Activated naive CD8-positive, alpha-beta T cell treated with anti-CD3 and anti-CD28 coated beads, Interleukin-2, amount 50 U/mL, for 24 hours (primary cell): ENCODE results near the gene SARM1.

Source experiments
- ATAC-seq: fragments of 150-1000 bp; cut with Tn5 transposase; one replicate; pipeline ENCODE4 v1.10.0; 2021
- DNase-seq: peaks from one replicate; pipeline ENCODE4 v3.0.0; 2021
- H3K27ac Mint-ChIP-seq: one replicate; pipeline ENCODE4 v1.8.0; 2021; ENCODE audit warnings: mild to moderate bottlenecking, mixed read lengths
- H3K27me3 Mint-ChIP-seq: one replicate; pipeline ENCODE4 v1.8.0; 2021; ENCODE audit warnings: mixed read lengths
- H3K36me3 Mint-ChIP-seq: one replicate; pipeline ENCODE4 v1.8.0; 2021; ENCODE audit warnings: low read depth, mixed read lengths
- H3K4me1 Mint-ChIP-seq: one replicate; pipeline ENCODE4 v1.8.0; 2021; ENCODE audit warnings: mixed read lengths
- H3K4me3 Mint-ChIP-seq: one replicate; pipeline ENCODE4 v1.8.0; 2021; ENCODE audit warnings: mild to moderate bottlenecking, moderate library complexity, mixed read lengths
- H3K9me3 Mint-ChIP-seq: one replicate; pipeline ENCODE4 v1.8.0; 2021; ENCODE audit warnings: mixed read lengths

Gene SARM1

DNA sequence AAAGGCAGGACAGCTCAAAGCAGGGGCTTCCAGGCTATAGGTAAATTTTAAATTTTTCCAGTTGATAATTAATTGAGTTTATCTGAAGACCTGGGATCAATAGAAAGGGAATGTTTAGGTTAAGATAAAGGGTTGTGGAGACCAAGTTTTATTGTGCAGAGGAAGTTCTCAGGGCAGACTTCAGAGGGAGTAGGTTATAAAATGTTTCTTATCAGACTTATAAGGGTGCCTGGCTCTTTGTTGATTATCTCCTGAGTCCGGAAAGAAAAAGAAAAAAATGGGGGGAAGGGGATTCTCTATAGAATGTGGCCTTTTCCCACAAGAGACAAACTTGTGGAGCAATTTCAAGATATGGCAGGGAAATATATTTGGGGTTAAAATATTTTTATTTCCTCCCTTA, 18.6 kb downstream of the SARM1 start:
- Mint-ChIP-seq H3K27ac (no peak overlapping the region), H3K4me3 (no peak overlapping the region), H3K9me3 (no peaks in the 10 kb centered on the region), H3K4me1 (peaks cover 10% of the 10 kb centered on the region), H3K27me3 (no peaks in the 10 kb centered on the region), H3K36me3 (peaks cover 35% of the 10 kb centered on the region)
- ATAC-seq (no peak), DNase-seq (no peak)

DNA sequence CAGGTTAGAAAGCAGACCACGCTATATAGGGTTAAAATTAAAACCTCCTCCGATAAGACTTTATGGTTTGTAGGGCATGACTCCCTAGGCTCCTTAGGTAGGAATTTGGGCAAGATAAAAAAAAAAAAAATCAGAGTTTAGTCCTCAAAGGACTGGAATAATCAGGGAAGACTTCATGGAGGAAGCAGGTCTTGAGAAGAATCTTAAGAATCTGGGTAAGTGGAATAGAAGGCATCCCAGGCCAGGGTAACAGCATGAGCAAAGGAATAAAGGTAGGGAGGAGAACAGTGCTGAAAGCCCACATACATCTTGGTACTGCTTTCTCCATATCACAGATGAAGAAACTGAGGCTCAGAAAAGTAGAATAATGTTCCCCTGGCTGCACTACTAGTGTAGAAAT, 19.1 kb downstream of the SARM1 start:
- no peak for ATAC-seq
- Mint-ChIP-seq H3K4me3 (no peak overlapping the region), H3K36me3 (peaks cover 34% of the 10 kb centered on the region), H3K27me3 (no peaks in the 10 kb centered on the region), H3K4me1 (peaks cover 7% of the 10 kb centered on the region), H3K27ac (no peak overlapping the region), H3K9me3 (no peaks in the 10 kb centered on the region)
- no peak for DNase-seq

DNA sequence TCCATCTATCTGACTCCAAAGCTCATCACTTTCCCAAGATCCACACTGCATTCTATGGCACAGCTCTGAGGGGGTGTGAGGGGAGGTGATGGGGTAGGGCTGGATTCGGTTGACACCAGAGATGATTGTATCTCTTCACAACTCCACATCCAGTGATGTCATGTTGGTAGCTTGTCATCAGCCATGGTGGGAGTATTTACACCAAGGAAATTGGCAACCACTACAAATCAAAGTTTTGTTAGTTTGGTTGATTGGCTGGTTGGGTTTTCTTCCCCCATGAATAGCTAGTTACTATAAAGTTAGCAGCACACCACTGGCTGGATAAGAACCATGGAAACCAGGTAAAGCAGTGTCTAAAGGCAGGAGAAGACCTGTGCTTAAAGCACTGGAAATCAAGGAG, 19.5 kb downstream of the SARM1 start:
- DNase-seq (no peak), ATAC-seq (no peak)
- no peaks in the 10 kb centered on the region for H3K9me3 Mint-ChIP-seq
- H3K27ac Mint-ChIP-seq = no peak overlapping the region
- H3K36me3 Mint-ChIP-seq = peaks cover 34% of the 10 kb centered on the region
- peaks cover 4% of the 10 kb centered on the region for H3K4me1 Mint-ChIP-seq
- no peak overlapping the region for H3K4me3 Mint-ChIP-seq
- H3K27me3 Mint-ChIP-seq = no peaks in the 10 kb centered on the region

DNA sequence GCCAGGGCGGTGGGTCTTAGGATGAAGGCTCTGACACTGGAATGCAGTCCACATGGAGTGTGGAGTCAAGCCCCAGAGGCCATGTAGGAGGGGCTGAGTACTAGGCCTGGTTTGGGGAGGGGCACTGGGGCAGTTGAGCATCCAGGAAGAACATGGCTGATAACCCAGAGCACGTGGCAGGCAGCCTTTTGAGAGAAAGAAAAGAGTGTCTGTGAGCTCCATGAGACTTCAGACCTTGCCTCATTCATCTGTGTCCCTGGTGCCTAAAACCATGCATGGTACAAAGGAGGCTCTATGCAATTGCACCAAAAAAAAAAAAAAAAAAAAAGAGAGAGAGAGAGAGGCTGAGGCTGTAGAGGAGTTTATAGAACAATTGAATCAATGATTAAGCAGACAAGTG, 19.9 kb downstream of the SARM1 start:
- Mint-ChIP-seq H3K9me3 (no peaks in the 10 kb centered on the region), H3K4me3 (no peak overlapping the region), H3K36me3 (peaks cover 34% of the 10 kb centered on the region), H3K27me3 (no peaks in the 10 kb centered on the region), H3K4me1 (no peaks in the 10 kb centered on the region), H3K27ac (no peak overlapping the region)
- DNase-seq (no peak), ATAC-seq (no peak)

DNA sequence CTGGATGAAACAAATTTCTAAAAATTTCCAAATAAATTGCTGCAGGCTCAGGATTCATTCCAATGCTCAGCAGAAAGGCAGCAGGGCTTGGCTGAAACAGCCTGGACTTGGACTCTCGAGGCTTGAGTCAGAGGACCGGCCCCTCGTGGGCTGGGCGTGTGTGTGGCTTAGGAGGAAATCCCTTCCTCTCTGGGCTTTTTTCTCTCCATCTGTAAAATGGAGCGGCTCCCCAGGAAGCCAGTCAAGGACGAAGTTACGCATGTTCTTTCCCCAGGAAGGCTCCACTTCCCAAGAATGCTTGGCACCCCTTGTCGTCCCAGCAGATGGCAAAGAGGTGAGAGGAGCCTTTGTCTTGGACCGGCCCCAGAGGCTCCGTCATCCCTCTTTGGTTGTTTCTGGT, 21.0 kb downstream of the SARM1 start:
- DNase-seq (no peak), ATAC-seq (no peak)
- Mint-ChIP-seq H3K4me3 (no peak overlapping the region), H3K27me3 (no peaks in the 10 kb centered on the region), H3K27ac (no peak overlapping the region), H3K9me3 (no peaks in the 10 kb centered on the region), H3K4me1 (no peaks in the 10 kb centered on the region), H3K36me3 (peaks cover 31% of the 10 kb centered on the region)

DNA sequence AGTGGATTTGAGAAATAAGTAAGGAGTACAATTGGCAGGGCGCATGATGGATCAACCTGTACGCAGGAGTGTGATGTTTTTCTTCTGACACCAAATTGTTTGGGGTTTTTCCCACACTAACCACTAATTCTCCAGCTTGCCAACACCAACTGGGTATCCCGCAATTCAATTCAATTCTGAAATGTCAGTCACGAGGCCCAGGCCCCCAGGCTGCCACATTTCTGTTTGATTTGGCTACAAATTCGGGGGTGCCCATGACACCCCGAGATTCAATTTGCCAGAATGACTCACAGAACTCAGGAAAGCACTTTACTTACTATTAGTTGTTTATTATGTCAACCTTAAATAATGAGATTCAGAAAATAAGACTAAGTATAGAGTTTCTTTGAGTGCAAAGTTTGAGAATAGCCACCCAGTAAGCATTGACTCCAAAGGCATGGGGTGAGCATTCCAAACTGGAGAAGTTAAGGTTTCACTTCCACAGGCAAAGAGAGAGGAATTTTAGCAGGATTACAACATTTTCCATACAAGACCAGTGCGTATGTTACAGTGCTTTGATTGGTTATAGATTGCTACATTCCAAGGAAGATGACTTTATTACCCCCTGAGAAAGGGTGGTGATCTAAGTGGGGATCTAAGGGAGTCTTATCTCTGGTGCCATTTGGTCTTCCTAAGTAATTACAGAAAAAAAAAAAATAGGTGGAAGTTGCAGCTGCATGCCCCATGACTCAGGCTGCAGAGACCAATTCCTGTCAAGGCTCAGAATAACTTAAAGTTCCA, 23.0 kb downstream of the SARM1 start:
- Mint-ChIP-seq H3K4me1 (no peaks in the 10 kb centered on the region), H3K27me3 (no peaks in the 10 kb centered on the region), H3K27ac (no peak overlapping the region), H3K4me3 (no peak overlapping the region), H3K36me3 (peaks cover 23% of the 10 kb centered on the region), H3K9me3 (no peaks in the 10 kb centered on the region)
- DNase-seq (no peak), ATAC-seq (no peak)

DNA sequence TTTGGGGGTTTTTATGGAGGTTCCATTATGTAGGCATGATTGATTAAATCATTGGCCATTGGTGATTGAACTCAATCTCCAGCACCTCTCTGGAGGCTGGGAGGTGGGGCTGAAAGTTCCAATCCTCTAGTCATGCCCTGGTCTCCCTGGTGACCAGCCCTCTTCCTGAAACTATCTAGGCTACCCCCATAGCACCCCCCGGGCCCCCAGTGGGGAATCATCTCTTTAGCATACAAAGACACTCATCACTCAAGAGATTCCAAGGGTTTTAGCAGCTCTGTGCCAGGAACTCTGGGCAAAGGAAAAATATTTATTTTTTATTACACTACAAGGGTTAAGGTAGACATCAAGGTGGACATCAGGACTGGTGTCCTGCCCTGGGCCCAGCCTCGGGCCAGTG, 23.9 kb downstream of the SARM1 start:
- ATAC-seq (no peak), DNase-seq (no peak)
- H3K36me3 Mint-ChIP-seq = peaks cover 17% of the 10 kb centered on the region
- H3K27me3 Mint-ChIP-seq = no peaks in the 10 kb centered on the region
- H3K27ac Mint-ChIP-seq = no peak overlapping the region
- H3K4me3 Mint-ChIP-seq = no peak overlapping the region
- H3K4me1 Mint-ChIP-seq = no peaks in the 10 kb centered on the region
- H3K9me3 Mint-ChIP-seq = no peaks in the 10 kb centered on the region

DNA sequence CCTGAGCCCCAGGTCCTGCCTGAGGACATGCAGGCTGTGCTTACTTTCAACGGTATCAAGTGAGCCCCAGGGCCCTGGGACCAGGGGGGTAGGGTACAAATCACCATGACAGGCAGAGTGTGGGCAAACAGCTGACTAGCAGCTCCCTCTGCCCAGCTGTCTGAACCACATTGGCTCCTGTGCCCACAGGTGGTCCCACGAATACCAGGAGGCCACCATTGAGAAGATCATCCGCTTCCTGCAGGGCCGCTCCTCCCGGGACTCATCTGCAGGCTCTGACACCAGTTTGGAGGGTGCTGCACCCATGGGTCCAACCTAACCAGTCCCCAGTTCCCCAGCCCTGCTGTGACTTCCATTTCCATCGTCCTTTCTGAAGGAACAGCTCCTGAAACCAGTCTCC, 24.5 kb downstream of the SARM1 start:
- H3K4me3 Mint-ChIP-seq = no peak overlapping the region

DNA sequence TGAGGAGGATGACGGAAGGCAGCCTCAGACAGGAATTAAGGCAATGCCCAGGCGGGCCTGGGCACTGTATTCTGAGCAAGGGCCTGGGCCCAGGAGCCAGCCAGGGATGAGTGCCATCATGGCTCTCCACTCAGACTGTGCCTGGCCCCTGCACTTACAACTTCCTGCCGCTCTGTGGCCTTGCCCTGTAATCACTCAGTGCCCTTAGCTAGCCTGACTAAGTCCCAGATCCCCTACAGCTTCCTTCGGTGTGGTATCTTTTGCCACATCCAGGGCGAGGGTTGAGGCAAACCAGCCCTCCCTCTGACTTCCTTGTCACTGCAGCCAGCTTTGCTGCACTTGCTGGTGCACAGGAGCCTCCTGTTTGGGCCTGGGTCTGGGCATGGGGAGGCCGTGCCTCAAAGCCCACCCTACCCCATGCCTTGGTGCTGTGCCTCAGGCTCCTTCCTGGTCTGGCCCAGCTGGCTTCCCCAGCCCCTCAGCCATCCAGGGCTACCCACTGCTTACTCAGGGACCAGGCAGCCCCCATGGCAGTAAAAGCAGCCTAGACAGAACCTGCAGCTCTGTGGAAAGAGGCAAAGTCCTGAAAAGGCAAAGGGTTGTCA, 25.2 kb downstream of the SARM1 start:
- peaks cover 2% of the 10 kb centered on the region for H3K4me1 Mint-ChIP-seq
- no peak for DNase-seq
- no peak overlapping the region for H3K4me3 Mint-ChIP-seq
- H3K27me3 Mint-ChIP-seq = no peaks in the 10 kb centered on the region
- peaks cover 9% of the 10 kb centered on the region for H3K36me3 Mint-ChIP-seq
- no peak for ATAC-seq
- H3K27ac Mint-ChIP-seq = no peak overlapping the region
- H3K9me3 Mint-ChIP-seq = no peaks in the 10 kb centered on the region

More for the DNA sequence above, 24.5 kb downstream of the SARM1 start:
- no peaks in the 10 kb centered on the region for H3K9me3 Mint-ChIP-seq
- peaks cover 15% of the 10 kb centered on the region for H3K36me3 Mint-ChIP-seq
- H3K27me3 Mint-ChIP-seq = no peaks in the 10 kb centered on the region
- no peaks in the 10 kb centered on the region for H3K4me1 Mint-ChIP-seq
- no peak overlapping the region for H3K27ac Mint-ChIP-seq
- DNase-seq (no peak), ATAC-seq (no peak)

DNA sequence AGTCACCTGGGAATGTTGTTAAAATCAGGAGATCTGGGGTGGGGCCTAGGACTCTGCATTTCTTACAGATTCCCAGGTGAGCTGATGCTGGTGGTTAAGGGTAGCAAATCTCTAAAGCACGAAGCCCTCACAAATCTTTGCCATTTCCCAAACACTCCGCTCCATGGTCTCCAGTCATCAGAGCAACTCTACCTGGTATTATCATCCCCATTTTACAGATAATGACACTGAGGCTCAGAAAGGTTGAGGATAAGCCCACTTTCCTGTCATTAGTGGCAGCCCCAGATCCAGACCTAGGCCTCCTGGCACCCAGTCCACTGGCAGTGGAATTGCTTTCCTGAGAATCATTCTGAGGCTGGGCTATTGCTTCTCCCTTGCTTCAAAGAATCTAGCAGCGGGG, 25.8 kb downstream of the SARM1 start:
- H3K9me3 Mint-ChIP-seq = no peaks in the 10 kb centered on the region
- peaks cover 9% of the 10 kb centered on the region for H3K36me3 Mint-ChIP-seq
- H3K4me1 Mint-ChIP-seq = peaks cover 5% of the 10 kb centered on the region
- no peak overlapping the region for H3K4me3 Mint-ChIP-seq
- no peaks in the 10 kb centered on the region for H3K27me3 Mint-ChIP-seq
- no peak for DNase-seq
- H3K27ac Mint-ChIP-seq = no peak overlapping the region
- no peak for ATAC-seq

DNA sequence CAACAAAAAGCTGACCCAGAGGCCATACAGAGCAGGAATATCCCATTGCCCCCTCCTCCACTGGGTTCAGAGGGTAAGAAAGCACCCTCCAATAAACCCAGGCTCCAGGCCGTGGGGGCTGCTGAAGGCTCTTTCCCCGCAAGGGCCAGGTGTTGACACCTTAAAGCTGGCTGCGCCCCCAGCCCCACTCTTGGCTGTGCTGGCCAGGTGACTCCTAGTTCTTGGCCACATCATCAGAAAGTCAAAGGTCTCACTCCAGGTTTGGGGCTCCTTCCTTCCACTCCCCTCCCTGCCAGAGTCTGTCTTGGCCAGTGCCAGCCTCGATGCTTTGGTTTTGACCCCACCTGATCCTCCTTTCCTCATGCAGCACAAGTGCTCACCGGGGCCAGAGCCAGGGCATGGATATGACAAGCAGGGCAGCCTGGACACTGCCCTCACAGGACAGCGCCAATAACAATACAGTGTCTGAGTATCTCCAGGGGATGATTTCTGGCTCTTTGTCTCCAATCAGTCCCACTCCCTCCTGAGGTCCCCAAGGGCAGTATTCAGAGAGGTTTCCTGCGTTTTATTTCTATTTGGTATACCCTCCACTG, 26.3 kb downstream of the SARM1 start:
- no peak for DNase-seq
- Mint-ChIP-seq H3K27me3 (no peaks in the 10 kb centered on the region), H3K27ac (no peak overlapping the region), H3K36me3 (peaks cover 9% of the 10 kb centered on the region), H3K9me3 (no peaks in the 10 kb centered on the region), H3K4me3 (no peak overlapping the region), H3K4me1 (peaks cover 5% of the 10 kb centered on the region)
- ATAC-seq = no peak

DNA sequence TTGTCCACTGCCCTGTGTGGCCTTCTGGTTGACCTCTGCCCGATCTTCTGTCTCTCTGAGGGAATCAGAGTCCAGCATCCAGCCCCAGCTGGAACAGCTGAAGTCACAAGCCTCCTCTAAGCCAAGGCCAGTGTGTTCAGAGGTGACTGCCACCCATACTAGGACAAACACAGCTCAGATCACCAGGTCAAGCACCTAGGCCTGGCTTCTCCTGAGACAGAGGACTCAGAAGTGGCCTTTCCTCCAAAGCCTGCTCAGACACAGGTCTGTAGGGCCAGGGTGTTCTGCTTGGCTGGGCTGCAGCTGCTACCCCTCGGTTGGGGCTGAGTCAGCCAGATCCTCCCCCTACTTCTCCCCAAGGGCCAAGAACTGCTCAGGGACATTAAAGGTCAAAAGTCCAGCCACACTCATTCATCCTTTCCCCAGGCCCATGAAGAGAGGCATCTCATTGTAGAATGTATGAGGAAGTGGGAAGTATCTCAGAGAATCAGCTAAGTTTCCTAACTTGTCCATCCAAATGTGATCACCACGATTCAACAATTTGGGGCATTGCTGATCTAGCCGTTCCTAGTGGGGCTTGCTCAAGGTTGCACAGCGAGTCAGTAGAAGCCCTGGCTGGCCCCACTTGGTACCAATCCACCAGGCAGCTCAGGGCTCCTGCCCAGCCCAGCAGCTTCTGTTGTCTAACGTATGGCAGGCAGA, 26.9 kb downstream of the SARM1 start:
- Mint-ChIP-seq H3K36me3 (peaks cover 9% of the 10 kb centered on the region), H3K27ac (no peak overlapping the region), H3K4me3 (no peak overlapping the region), H3K27me3 (no peaks in the 10 kb centered on the region), H3K4me1 (peaks cover 5% of the 10 kb centered on the region), H3K9me3 (no peaks in the 10 kb centered on the region)
- DNase-seq (no peak), ATAC-seq (no peak)

DNA sequence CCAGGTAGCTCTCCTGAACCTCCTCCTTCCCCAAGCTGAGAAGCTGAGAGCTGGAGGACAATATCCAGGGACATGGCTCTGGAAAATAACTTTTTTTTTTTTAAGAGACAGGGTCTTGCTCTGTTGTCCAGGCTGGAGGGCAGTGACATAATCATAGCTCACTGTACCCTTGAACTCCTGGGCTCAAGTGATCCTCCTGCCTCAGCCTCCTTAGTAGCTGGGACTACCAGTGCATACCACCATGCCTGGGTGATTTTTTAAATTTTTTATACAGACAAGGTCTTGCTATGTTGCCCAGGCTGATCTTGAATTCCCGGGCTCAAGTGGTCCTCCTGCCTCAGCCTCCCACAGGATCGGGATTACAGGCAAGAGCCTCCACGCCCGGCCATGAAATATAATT, 28.3 kb downstream of the SARM1 start:
- no peak for DNase-seq
- Mint-ChIP-seq H3K27me3 (no peaks in the 10 kb centered on the region), H3K4me3 (no peak overlapping the region), H3K27ac (no peak overlapping the region), H3K9me3 (no peaks in the 10 kb centered on the region), H3K36me3 (peaks cover 2% of the 10 kb centered on the region), H3K4me1 (peaks cover 7% of the 10 kb centered on the region)
- no peak for ATAC-seq

DNA sequence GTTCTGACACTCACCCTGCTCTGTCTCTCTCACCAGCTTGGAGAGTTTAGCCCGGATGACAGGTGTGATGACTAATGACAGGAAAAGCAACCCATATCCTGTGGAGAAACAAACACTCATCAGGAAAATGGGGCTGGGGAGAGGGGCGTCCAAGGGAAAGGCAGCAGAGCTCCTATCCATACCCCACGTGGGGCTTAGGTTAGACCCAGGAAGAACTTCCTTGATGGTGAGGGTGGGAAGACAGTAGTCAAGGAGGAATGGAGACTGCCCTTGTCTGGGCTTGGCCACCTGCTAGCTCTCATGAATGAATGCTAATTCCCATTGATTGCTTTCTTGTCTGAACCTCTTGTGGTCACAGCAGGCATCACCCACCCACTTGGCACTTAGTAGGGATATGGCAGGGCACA, 30.7 kb downstream of the SARM1 start:
- no peak overlapping the region for H3K27ac Mint-ChIP-seq

DNA sequence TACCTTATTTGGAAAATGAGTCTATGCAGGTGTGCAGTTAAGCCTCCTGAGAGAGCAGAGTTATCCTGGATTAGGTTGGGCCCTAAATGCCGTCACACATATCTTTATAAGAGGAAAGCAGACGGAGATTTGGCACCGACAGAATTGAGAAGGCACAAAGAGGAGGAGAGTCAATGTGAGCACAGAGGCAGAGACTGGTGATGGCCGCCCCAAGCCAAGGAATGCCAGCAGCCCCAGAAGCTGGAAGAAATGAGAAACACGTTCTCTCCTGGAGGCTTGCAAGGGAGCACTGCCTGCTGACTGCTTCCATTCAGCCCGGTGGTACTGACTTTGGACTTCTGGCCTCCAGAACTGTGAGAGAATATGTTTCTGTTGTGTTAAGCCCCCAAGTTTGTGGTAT, 31.4 kb downstream of the SARM1 start:
- ATAC-seq = no peak
- DNase-seq = no peak
- H3K27ac Mint-ChIP-seq = no peak overlapping the region

More for the DNA sequence above, 30.7 kb downstream of the SARM1 start:
- H3K27me3 Mint-ChIP-seq = no peaks in the 10 kb centered on the region
- ATAC-seq = no peak
- H3K9me3 Mint-ChIP-seq = no peaks in the 10 kb centered on the region
- no peak overlapping the region for H3K4me3 Mint-ChIP-seq
- H3K4me1 Mint-ChIP-seq = peaks cover 12% of the 10 kb centered on the region
- peaks cover 2% of the 10 kb centered on the region for H3K36me3 Mint-ChIP-seq
- DNase-seq = no peak

More for the DNA sequence above, 31.4 kb downstream of the SARM1 start:
- Mint-ChIP-seq H3K4me3 (no peak overlapping the region), H3K27me3 (no peaks in the 10 kb centered on the region), H3K4me1 (peaks cover 12% of the 10 kb centered on the region), H3K36me3 (peaks cover 2% of the 10 kb centered on the region), H3K9me3 (no peaks in the 10 kb centered on the region)
